Fibroblast of lung (primary cell): Measurements from ENCODE around the gene GRAMD1A. TPM values are rescaled to one million over a fixed set of nuclear protein-coding genes. Genes with fewer than 3 reads are reported as not detected.

ENCODE experiments used
- DNase-seq, 2 donors: peaks; one replicate each; pipeline versions ENCODE4 v3.0.0 to v3.0.0-alpha.2; 2010; ENCODE audit warnings: low read depth in 2 of 2
- H2AFZ ChIP-seq: 2 replicates; pipeline ENCODE4 v1.5.1; 2012; ENCODE audit warnings: low read length, control low read depth, inconsistent platforms
- H3K27ac ChIP-seq: 2 replicates; pipeline ENCODE4 v1.5.1; 2011; ENCODE audit warnings: low read length, control low read depth; ENCODE audit not compliant: insufficient read depth
- H3K27me3 ChIP-seq: 2 replicates; pipeline ENCODE4 v1.5.1; 2011; ENCODE audit warnings: mild to moderate bottlenecking, low read length; ENCODE audit not compliant: control insufficient read depth, insufficient read depth
- H3K36me3 ChIP-seq: 2 replicates; pipeline ENCODE4 v1.5.1; 2011; ENCODE audit warnings: low read length; ENCODE audit not compliant: control insufficient read depth, insufficient read depth
- H3K4me1 ChIP-seq: 2 replicates; pipeline ENCODE4 v1.5.1; 2011; ENCODE audit warnings: low read length; ENCODE audit not compliant: control insufficient read depth, insufficient read depth; ENCODE audit errors: extremely low read depth
- H3K4me2 ChIP-seq: 2 replicates; pipeline ENCODE4 v1.5.1; 2011; ENCODE audit warnings: low read length, control low read depth; ENCODE audit not compliant: insufficient read depth; ENCODE audit errors: extremely low read depth
- H3K4me3 ChIP-seq, 4 experiments: fragments of 200-600 bp in 1 of 4; sonication (generic) in 1 of 4; replicated peaks in 1 of 4; 2 replicates each; pipeline ENCODE4 v1.5.1; 2011 to 2016; ENCODE audit warnings: low read length in 4 of 4, low read depth in 3 of 4, mild to moderate bottlenecking in 3 of 4, control low read depth in 2 of 4, inconsistent platforms in 1 of 4, mixed read lengths in 1 of 4; ENCODE audit not compliant: insufficient read depth in 1 of 4; ENCODE audit errors: control extremely low read depth in 1 of 4
- H3K79me2 ChIP-seq: 2 replicates; pipeline ENCODE4 v1.5.1; 2012; ENCODE audit warnings: mild to moderate bottlenecking, low read length, inconsistent platforms; ENCODE audit not compliant: control insufficient read depth, insufficient read depth
- H3K9ac ChIP-seq: 2 replicates; pipeline ENCODE4 v1.5.1; 2011; ENCODE audit warnings: mild to moderate bottlenecking, low read length, control low read depth; ENCODE audit not compliant: insufficient read depth
- H3K9me3 ChIP-seq: 2 replicates; pipeline ENCODE4 v1.5.1; 2012; ENCODE audit warnings: low read depth, low read length; ENCODE audit not compliant: control insufficient read depth, insufficient read depth
- H4K20me1 ChIP-seq: 2 replicates; pipeline ENCODE4 v1.5.1; 2011; ENCODE audit warnings: low read length; ENCODE audit not compliant: control insufficient read depth, insufficient read depth; ENCODE audit errors: extremely low read depth
- CTCF ChIP-seq, 2 donors: IDR thresholded peaks in 1 of 2; conservative IDR thresholded peaks in 1 of 2; 1 replicate in 1 of 2; 2 replicates in 1 of 2; pipeline ENCODE4 v1.5.1; 2011 to 2012; ENCODE audit warnings: low read length in 2 of 2, control low read depth in 1 of 2, inconsistent platforms in 1 of 2, low read depth in 1 of 2, mild to moderate bottlenecking in 1 of 2
- EZH2 ChIP-seq: IDR thresholded peaks from 2 replicates; pipeline ENCODE4 v1.5.1; 2012; ENCODE audit warnings: low read length, control low read depth, mild to moderate bottlenecking; ENCODE audit errors: missing control alignments
- polyA plus RNA-seq, 2 donors: library from polyadenylated mRNA; depleted of rRNA in 1 of 2; stranded (reverse) in 1 of 2; unstranded in 1 of 2; fragments of >200 nt; gene quantifications; 2 replicates each; pipeline ENCODE4 v1.2.1, GENCODE V29; 2011 to 2012; ENCODE audit warnings: missing spikeins in 1 of 2
- total RNA-seq: library from RNA; depleted of rRNA; stranded (reverse); fragments of >200 nt; gene quantifications from 2 replicates; pipeline ENCODE4 v1.2.1, GENCODE V29; 2014

The GRAMD1A gene
- total and polyA plus RNA-seq, 2 donors (not counting 1 experiment from before 2014, with no cell fraction given), result 21.4 to 24.4 TPM

DNA sequence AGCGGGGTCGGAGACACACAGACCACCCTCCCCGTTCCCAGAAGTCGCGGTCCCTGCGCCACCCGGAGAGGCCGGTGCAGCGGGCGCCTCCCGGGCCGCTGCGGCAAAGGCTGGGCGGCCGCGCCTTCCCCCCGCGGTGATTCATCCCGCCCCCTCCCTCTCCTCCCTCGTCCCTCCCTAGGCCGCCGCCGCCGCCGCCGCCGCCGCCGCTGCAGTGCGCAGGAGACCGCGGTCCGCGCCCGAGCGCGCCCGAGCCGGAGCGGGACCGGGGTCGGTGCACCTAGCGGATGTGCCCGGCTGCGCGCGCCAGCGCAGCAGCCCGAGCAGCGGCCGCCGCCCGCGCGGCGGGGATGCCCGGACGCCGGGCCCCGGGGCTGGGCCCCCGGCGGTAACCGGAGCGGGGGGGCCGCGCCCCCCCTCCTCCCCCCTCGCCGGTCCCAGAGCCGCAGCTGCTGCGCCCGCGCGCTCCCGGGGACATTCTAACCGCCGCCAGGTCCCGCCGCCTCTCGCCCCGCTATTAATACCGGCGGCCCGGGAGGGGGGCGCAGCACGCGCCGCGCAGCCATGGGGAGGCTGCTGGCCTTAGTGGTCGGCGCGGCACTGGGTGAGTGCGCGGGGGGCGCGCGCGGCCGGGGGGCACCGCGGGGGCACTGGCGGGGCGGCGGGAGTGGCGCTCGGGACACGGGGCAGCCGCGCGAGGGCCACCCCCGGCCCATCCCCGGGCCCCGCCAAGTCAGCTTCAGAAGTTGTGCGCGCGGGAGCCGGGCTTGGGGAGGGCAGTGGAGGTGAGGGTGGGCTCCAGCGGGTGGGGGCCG is 30.3 kb downstream of the GRAMD1A start, which contains the start of gene SCN1B:
Gene SCN1B (plus strand): TSS at position 214 of the 815 bp plus-strand sequence. CDS start 351 bp downstream, at position 565.
- peak within 1 kb of the TSS; percentile 93 for H3K4me2 ChIP-seq
- peak; percentile 59 to 70 for DNase-seq
- peak within 1 kb of the TSS; percentile 62 to 66 (median 64) for H3K4me3 ChIP-seq
- peaks cover 11% of the 10 kb centered on the region for H3K36me3 ChIP-seq
- no peak within 1 kb of the TSS for H3K27ac ChIP-seq
- TF ChIP-seq EZH2 (no peak), CTCF (conservative IDR thresholded peaks at IDR 0.05 in 1 of 2, IDR thresholded peaks at IDR 0.05 in 1 of 2; ENCODE audit: low read depth in 1 of 2, low read length in 2 of 2) (no peak)
- H3K27me3 ChIP-seq, result no peaks in the 10 kb centered on the region
- H3K9ac ChIP-seq, result peak within 1 kb of the TSS; percentile 46
- H4K20me1 ChIP-seq, result no peaks in the 10 kb centered on the region
- no peaks in the 10 kb centered on the region for H3K9me3 ChIP-seq
- H3K4me1 ChIP-seq, result peaks cover 3% of the 10 kb centered on the region
- peak within 1 kb of the TSS; percentile 71 for H2AFZ ChIP-seq
- H3K79me2 ChIP-seq, result no peaks in the 10 kb centered on the region

DNA sequence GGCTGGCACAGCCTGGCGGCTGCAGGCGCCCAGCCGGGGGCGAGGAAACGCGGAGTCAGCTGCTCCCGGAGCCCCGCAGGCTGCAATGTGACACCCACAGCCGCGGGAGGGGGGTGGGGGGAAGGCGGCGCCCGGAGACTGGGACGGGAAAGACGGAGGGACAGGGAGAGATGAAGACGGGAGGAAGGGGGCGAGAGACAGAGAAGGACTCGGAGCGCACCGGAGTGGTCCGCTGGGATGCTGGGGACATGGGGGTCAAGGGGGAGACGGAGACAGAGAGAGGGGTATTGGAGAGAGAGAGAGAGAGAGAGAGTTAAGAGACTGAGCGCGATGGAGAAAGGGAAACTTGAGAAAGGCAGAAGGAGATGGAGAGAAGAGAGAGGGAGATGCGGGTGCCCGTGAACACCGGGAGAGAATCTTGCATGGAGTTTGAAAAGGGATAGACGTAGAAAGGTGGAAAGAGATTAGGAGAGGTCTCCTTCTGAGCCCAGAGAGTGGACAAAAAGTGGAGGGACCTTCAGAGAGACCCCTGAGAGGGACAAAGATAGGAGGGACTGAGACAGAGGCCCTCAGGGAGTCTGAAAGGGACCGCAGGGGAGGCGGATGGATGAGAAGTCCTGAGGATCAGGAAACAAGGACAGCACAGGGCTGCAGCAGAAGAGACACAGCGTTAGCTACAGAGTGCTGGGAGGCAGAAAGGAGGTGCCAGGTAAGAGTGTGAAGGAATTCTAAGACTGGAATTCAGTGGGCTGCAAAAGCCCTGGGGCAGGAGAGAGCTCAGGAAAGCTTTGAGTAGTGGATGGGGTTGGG is 31.2 kb downstream of the GRAMD1A start:
- H3K27ac ChIP-seq, result no peak overlapping the region
- no peaks in the 10 kb centered on the region for H3K79me2 ChIP-seq
- no peak overlapping the region for H3K9ac ChIP-seq
- H4K20me1 ChIP-seq, result no peaks in the 10 kb centered on the region
- H3K4me1 ChIP-seq, result peaks cover 3% of the 10 kb centered on the region
- H3K4me3 ChIP-seq, result peak overlapping the region; percentile 62 to 66 (median 64)
- DNase-seq, result peak; percentile 28 to 32
- peak overlapping the region; percentile 71 for H2AFZ ChIP-seq
- TF ChIP-seq CTCF (conservative IDR thresholded peaks at IDR 0.05 in 1 of 2, IDR thresholded peaks at IDR 0.05 in 1 of 2; ENCODE audit: low read depth in 1 of 2, low read length in 2 of 2), result no peak
- no peak for TF ChIP-seq EZH2
- H3K9me3 ChIP-seq, result no peaks in the 10 kb centered on the region
- peak overlapping the region; percentile 93 for H3K4me2 ChIP-seq
- H3K36me3 ChIP-seq, result peaks cover 9% of the 10 kb centered on the region
- H3K27me3 ChIP-seq, result no peaks in the 10 kb centered on the region

- no peaks in the 10 kb centered on the region for H4K20me1 ChIP-seq
- DNase-seq, result no peak
- H3K4me3 ChIP-seq, result peak overlapping the region in 1 of 4 experiments; percentile 22
- H3K79me2 ChIP-seq, result no peaks in the 10 kb centered on the region
- no peak overlapping the region for H3K27ac ChIP-seq
- no peak overlapping the region for H3K9ac ChIP-seq
- no peaks in the 10 kb centered on the region for H3K27me3 ChIP-seq
- peaks cover 6% of the 10 kb centered on the region for H3K36me3 ChIP-seq
- TF ChIP-seq EZH2 (no peak), CTCF (conservative IDR thresholded peaks at IDR 0.05 in 1 of 2, IDR thresholded peaks at IDR 0.05 in 1 of 2; ENCODE audit: low read depth in 1 of 2, low read length in 2 of 2) (no peak)
- H2AFZ ChIP-seq, result no peak overlapping the region
- no peaks in the 10 kb centered on the region for H3K9me3 ChIP-seq
- H3K4me2 ChIP-seq, result no peak overlapping the region
- peaks cover 3% of the 10 kb centered on the region for H3K4me1 ChIP-seq
These were observed 32.3 kb downstream of the GRAMD1A start for GRCh38 chr19:35032356-35032865.
